SIG-M5 treated with dmso at 0.1 percent for 504 hours (cell line): ENCODE results near the gene PTGER1.

Experiments used
- DNase-seq: peaks from one replicate; lab custom pipeline; 2025; ENCODE audit not compliant: unreplicated experiment; lab: John Stamatoyannopoulos, UW

The PTGER1 gene

GRCh38 chr19:14442891-14443631 is 32.1 kb downstream of the PTGER1 start:
- DNase-seq: no peak

GRCh38 chr19:14441041-14441938 is 33.9 kb downstream of the PTGER1 start:
- DNase-seq: no peak

- DNase-seq: peak; percentile 91
Observed at GRCh38 chr19:14440049-14440448, 35.1 kb downstream of the PTGER1 start.

GRCh38 chr19:14439014-14439413 is 36.1 kb downstream of the PTGER1 start:
- DNase-seq: no peak

GRCh38 chr19:14437578-14438140 is 37.5 kb downstream of the PTGER1 start:
- DNase-seq: no peak

DNA sequence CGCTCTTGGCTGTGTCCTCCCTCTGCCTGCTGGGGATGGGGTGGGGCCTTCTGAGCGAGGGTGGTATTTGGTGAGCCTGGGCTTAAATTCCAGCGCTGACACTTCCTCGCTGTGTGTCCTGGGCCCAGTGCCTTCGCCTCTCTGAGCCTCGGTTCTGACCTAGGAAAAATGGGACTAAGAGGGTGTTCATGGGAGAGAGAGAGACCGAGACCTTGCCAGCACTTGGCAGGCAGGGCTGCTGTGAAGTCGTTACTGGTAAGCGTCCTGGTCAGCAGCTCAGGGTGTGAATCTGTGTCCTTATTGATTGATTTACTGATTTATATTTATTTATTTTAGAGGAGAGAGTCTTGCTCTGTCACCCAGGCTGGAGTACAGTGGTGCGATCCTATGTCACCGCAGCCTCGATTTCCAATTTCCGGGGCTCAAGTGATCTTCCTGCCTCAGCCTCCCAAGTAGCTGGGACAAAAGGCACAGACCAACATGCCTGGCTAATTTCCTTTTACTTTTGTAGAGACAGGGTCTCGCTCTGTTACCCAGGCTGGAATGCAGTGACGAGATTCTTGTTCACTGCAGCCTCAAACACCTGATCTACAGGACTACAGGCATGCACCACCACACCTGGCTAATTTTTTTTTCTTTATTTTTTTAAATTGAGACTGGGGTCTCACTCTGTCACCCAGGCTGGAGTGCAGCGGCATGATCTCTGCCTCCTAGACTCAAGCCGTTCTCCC is 39.7 kb downstream of the PTGER1 start:
- no peak for DNase-seq

DNA sequence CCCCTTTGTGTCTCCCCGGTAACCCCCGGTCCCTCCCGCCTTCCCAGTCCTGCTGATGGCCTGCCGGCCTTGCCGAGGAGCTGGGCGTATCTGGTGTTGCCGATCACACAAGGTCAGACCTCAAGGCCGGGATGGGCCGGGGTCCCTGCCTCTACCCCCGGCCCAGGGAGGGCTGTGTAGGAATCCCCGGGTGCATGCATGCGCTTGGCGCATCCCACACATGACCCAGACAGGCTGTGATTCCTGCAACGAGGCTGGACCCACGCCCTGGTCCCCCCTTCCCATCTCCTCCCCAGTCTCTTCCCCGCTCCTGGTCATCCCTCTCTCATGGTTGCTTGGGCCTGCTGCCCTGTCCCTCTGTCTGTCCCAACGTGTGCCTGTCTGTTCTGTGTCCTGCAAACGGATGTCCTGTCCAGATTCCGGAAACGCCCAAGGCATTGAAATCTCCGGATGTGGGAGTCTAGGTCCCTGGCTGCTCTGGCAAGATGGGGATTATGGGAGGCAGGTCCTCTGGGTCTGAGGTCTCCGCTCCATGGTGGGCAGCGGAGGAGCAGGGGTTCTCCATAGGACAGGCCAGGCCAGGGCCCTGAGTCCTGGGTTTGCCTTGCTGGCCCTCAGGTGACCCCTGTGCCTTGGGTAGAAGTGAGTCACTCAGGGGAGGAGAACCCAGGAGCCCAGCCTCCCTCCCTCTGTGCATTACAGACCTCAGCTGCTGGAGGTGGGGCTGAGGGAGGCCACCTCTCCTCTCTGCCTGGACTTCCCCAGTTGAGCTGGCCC is 40.4 kb downstream of the PTGER1 start:
- peak; percentile 52 for DNase-seq

- no peak for DNase-seq
Observed at GRCh38 chr19:14433554-14434501, 41.3 kb downstream of the PTGER1 start.

- DNase-seq: no peak
Observed at GRCh38 chr19:14432791-14433553, 42.2 kb downstream of the PTGER1 start, which contains the start of gene PKN1. TSS of gene PKN1 (plus strand) at chr19:14433306. CDS start at chr19:14433522, 216 bp downstream.

DNA sequence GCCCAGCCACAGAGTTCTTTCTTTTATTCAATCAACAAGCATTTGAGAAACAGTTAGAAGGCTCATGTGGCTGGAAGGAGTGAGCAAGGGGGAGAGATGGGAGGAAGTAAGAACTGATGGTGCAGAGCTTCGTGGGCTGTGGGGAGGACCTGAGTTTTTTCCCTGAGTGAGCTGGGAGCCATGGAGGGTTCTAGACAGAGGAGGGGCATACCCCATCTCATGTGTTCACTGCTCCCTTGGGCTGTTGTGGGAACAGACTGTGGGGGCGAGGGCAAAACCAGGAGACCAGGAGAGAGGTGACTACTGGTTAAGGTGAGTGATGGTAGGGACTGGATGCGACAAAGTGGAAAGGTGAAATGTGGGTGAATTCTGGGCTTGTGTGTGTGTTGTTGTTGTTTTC is 44.4 kb downstream of the PTGER1 start:
- DNase-seq: no peak

DNA sequence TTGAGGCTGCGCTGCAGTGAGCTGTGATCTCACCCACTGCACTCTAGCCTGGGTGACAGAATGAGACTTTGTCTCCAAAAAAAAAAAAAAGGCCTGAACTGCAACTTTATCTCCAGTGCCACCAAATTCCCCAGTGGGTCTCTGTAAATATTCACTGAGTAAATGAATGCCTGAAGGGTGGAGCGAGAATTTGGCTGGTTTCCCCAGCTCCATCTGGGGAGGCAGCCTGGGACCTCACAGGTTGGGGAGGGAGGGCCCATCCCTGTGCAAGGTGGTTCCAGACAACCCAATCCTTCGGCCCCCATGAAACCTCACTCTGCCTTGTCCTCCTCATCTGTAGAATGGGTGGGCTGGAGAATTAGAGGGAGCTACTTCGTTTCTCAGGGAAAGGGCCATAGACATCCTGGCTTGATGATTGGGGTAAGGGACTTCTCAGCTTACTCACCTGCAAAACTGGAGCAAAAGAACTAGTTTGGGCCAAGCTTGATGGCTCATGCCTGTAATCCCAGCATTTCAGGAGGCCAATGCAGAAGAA is 46.2 kb downstream of the PTGER1 start:
- no peak for DNase-seq

- no peak for DNase-seq
Observed at GRCh38 chr19:14427461-14427860, 47.7 kb downstream of the PTGER1 start.

- DNase-seq: no peak
Observed at GRCh38 chr19:14425696-14426138, 49.4 kb downstream of the PTGER1 start.
